ENCODE results near the gene TIGD3. TPM values are rescaled to one million over a fixed set of nuclear protein-coding genes. Genes with fewer than 3 reads are reported as not detected.

The TIGD3 gene
- total RNA-seq, 1 experiment from 2014 or later: 0.11 TPM

DNA sequence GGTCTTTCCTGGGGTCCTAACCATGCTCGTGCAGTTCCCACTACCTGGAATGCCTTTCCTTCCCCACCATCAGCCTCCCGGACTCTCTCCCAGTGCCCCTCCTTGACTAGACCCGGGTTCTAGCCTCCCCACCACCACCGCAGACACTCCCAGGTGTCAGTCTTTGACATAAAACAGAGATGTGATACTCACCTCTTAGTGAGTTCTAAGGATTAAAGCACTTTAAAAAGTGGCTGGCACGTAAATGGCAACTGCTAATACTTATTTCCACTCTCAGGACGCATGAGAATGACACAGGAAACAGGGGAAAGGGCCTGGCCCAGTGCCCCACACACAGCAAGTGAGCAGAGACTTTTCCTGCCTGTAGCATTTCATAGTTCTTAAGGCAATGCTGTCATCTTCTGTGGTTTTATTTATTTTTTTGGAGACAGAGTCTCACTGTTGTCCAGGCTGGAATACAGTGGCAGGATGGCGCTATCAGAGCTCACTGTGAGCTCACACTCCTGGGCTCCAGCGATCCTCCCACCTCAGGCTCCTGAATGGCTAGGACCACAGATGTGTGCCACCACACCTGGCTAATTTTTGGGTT lies 29.8 kb downstream of the TIGD3 start:
- H3K9me3 ChIP-seq (ENCODE audit: low read length): no peaks in the 10 kb centered on the region
- H2AFZ ChIP-seq (ENCODE audit: low read length): no peak overlapping the region
- H3K79me2 ChIP-seq (ENCODE audit: low read length): peaks cover 26% of the 10 kb centered on the region
- no peaks in the 10 kb centered on the region for H3K27me3 ChIP-seq (ENCODE audit: low read length)
- no peak overlapping the region for H3K4me3 ChIP-seq (ENCODE audit: low read length)
- H3K4me2 ChIP-seq (ENCODE audit: low read depth, low read length, poor library complexity, severe bottlenecking): no peak overlapping the region
- no peak overlapping the region for H3K27ac ChIP-seq (ENCODE audit: low read length)
- no peaks in the 10 kb centered on the region for H4K20me1 ChIP-seq (ENCODE audit: insufficient read depth, low read depth, low read length)
- H3K9me2 ChIP-seq (replicated peaks; ENCODE audit: insufficient read depth, low read length): no peaks in the 10 kb centered on the region
- DNase-seq: no peak
- H3K36me3 ChIP-seq (ENCODE audit: insufficient read depth, low read length): 0 out of 2 replicates have a peak, but pooled peaks cover 3% of the 10 kb centered on the region
- H3K4me1 ChIP-seq (ENCODE audit: low read length): peaks cover 55% of the 10 kb centered on the region
- no peak overlapping the region for H3K9ac ChIP-seq (ENCODE audit: low read length)

DNA sequence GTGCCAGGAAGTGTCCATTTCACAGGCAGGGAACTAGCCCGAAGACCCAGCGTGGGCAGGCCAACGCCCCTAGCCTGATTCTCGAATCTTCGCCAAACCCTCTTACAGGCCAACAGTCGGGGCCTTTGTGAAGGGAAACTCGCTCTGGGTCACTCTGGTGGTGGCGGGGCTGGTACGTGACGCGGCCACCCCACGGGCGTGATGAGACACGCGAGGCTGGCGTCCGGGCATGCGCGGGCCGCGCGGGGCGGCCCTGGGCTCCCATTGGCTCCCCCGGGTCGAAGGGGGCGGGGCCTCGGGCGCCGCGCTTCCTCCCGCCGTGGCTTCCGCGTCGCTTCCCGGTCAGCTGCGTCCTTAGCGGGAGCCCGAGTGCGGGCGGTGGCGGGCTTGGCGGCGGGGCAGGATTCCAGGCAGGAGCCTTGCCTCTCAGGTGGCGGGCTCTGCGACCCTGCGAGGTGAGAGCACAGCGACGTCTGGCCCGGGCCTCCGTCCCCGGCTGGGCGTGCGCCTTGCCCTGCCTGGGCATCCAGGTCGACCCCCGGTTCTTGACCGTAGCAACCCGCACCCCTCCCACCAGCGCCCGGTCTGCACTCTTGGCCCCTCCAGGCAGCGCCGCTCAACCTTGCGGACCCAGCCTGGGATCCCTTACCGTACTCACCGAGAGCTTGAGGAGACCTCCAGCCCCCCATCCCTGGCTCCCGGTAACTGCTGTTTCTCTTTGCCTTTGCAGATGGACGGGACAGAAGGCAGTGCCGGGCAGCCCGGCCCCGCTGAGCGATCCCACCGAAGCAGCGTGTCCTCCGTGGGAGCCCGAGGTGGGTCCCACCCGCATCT lies 32.0 kb downstream of the TIGD3 start, which contains the start of gene FRMD8:
Gene FRMD8 (plus strand): TSS at position 331 of the 834 bp plus-strand sequence. CDS start 400 bp downstream, at position 731.
- Histone ChIP-seq H3K36me3 (ENCODE audit: insufficient read depth, low read length) (0 out of 2 replicates have a peak, but pooled peaks cover 3% of the 10 kb centered on the region), H2AFZ (ENCODE audit: low read length) (peak within 1 kb of the TSS; percentile 59; the same call in 1 of the 2 replicates), H3K27ac (ENCODE audit: low read length) (peak within 1 kb of the TSS; percentile 71), H3K79me2 (ENCODE audit: low read length) (peaks cover 30% of the 10 kb centered on the region), H3K9me2 (replicated peaks; ENCODE audit: insufficient read depth, low read length) (no peaks in the 10 kb centered on the region), H3K9me3 (ENCODE audit: low read length) (no peaks in the 10 kb centered on the region), H3K9ac (ENCODE audit: low read length) (peak within 1 kb of the TSS; percentile 97), H3K27me3 (ENCODE audit: low read length) (no peaks in the 10 kb centered on the region), H3K4me2 (ENCODE audit: low read depth, low read length, poor library complexity, severe bottlenecking) (peak within 1 kb of the TSS; percentile 100), H3K4me1 (ENCODE audit: low read length) (peaks cover 46% of the 10 kb centered on the region), H4K20me1 (ENCODE audit: insufficient read depth, low read depth, low read length) (no peaks in the 10 kb centered on the region), H3K4me3 (ENCODE audit: low read length) (peak within 1 kb of the TSS; percentile 98)
- DNase-seq: peak; percentile 92

DNA sequence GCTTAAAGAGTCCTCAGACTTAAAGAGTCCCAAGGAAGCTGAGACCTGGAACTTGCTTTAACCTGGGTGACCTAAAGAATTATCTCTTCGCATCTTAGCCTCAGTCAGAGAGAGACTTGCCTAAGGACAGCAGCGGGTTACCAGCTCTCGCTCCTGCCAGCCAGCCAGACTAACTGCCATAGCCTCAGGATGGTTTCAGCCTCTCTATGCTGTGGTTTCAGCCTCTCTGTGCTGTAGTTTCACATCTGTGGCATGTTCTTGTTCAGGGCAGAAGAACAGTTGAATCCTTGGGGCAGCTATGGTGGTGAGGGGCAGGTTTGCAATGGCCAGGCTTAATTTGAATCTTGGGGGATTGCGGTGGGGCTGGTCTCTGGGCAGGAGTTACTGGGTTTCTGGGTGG lies 34.2 kb downstream of the TIGD3 start:
- Histone ChIP-seq H3K27me3 (ENCODE audit: low read length) (no peaks in the 10 kb centered on the region), H3K36me3 (ENCODE audit: insufficient read depth, low read length) (0 out of 2 replicates have a peak, but pooled peaks cover 3% of the 10 kb centered on the region), H3K9me2 (replicated peaks; ENCODE audit: insufficient read depth, low read length) (no peaks in the 10 kb centered on the region), H3K9ac (ENCODE audit: low read length) (peak overlapping the region; percentile 42), H3K9me3 (ENCODE audit: low read length) (no peaks in the 10 kb centered on the region), H3K4me3 (ENCODE audit: low read length) (no peak overlapping the region), H2AFZ (ENCODE audit: low read length) (no peak overlapping the region), H3K4me1 (ENCODE audit: low read length) (peaks cover 29% of the 10 kb centered on the region), H4K20me1 (ENCODE audit: insufficient read depth, low read depth, low read length) (no peaks in the 10 kb centered on the region), H3K4me2 (ENCODE audit: low read depth, low read length, poor library complexity, severe bottlenecking) (peak overlapping the region; percentile 100), H3K27ac (ENCODE audit: low read length) (no peak overlapping the region), H3K79me2 (ENCODE audit: low read length) (peaks cover 30% of the 10 kb centered on the region)
- DNase-seq: no peak

DNA sequence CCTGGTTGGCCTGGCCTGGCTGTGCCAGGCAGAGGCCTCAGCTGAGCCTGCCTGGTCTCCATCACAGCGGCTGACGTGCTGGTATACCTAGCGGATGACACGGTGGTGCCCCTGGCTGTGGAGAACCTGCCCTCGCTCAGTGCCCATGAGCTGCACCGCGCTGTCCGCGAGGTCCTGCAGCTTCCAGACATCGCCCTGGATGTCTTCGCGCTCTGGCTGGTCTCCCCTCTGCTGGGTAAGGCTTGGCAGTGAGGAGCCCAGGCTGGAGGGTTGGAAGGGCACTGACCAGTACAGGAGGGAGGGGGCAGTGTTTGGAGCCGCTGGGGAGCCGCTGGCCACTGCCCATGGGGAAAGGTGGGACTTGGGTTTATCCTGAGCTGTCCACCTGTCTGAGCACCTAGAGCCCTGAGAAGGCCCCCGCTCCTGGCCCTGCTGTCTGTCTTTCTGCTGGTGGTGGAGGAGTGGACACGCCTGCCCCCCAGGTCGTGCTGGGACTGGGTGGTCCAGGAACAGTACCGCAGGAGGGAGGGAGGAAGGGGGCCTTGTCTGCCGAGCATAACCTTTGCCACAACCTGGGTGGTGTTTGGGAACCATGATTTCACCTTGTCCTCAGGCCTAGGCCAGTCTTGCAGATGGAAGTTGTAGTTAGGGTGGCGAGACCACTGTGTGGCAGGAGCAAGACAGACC lies 34.9 kb downstream of the TIGD3 start:
- H3K27me3 ChIP-seq (ENCODE audit: low read length): no peaks in the 10 kb centered on the region
- no peaks in the 10 kb centered on the region for H3K9me3 ChIP-seq (ENCODE audit: low read length)
- DNase-seq: no peak
- peak overlapping the region; percentile 100 for H3K4me2 ChIP-seq (ENCODE audit: low read depth, low read length, poor library complexity, severe bottlenecking)
- H4K20me1 ChIP-seq (ENCODE audit: insufficient read depth, low read depth, low read length): no peaks in the 10 kb centered on the region
- H3K4me3 ChIP-seq (ENCODE audit: low read length): no peak overlapping the region
- no peak overlapping the region for H2AFZ ChIP-seq (ENCODE audit: low read length)
- no peak overlapping the region for H3K9ac ChIP-seq (ENCODE audit: low read length)
- H3K79me2 ChIP-seq (ENCODE audit: low read length): peaks cover 30% of the 10 kb centered on the region
- H3K9me2 ChIP-seq (replicated peaks; ENCODE audit: insufficient read depth, low read length): no peaks in the 10 kb centered on the region
- no peak overlapping the region for H3K27ac ChIP-seq (ENCODE audit: low read length)
- peaks cover 29% of the 10 kb centered on the region for H3K4me1 ChIP-seq (ENCODE audit: low read length)
- 0 out of 2 replicates have a peak, but pooled peaks cover 3% of the 10 kb centered on the region for H3K36me3 ChIP-seq (ENCODE audit: insufficient read depth, low read length)

DNA sequence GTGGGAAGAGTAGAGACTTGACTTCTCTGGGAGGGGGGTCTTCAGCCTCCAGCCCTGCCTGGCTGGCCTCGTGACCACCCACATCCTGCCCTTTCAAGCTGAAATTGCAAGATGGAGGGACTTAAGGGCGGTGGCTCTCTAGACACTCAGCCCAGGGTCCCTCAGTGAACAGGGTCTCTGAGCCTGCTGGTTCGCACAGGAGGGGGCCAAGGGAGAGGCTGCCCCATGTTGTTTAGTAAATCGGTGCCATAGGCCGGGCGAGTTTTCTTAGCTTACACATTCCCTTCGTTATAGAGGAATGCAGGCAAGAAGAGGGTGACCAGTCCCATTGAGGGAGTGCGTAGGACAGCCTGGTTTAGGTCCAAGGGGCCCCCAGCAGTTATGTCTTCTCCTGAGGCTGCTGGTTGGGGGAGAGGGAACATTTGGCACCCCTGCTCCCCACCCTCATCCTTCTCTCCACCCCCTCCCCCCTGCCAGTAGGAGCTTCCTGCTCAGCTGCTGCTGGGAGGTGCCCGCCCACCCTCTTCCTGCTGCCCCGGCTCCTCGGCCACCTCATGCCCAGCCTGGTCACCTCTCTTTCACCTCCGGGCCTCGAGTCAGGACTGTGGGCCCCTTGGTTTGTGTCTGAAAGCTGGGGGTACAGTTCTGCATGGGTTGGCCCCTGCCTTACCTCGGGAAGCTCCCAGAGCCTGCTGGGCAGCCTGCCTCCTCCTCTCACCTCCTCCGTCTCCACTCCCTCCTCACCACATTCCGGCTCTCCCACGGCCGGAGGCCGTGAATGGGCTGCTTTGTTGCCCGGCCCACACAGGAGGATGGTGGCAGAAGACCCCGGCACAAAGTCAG lies 35.8 kb downstream of the TIGD3 start:
- Histone ChIP-seq H3K9ac (ENCODE audit: low read length) (no peak overlapping the region), H3K27ac (ENCODE audit: low read length) (no peak overlapping the region), H4K20me1 (ENCODE audit: insufficient read depth, low read depth, low read length) (no peaks in the 10 kb centered on the region), H2AFZ (ENCODE audit: low read length) (no peak overlapping the region), H3K9me3 (ENCODE audit: low read length) (no peaks in the 10 kb centered on the region), H3K4me3 (ENCODE audit: low read length) (no peak overlapping the region), H3K4me2 (ENCODE audit: low read depth, low read length, poor library complexity, severe bottlenecking) (no peak overlapping the region), H3K27me3 (ENCODE audit: low read length) (no peaks in the 10 kb centered on the region), H3K79me2 (ENCODE audit: low read length) (peaks cover 30% of the 10 kb centered on the region), H3K36me3 (ENCODE audit: insufficient read depth, low read length) (0 out of 2 replicates have a peak, but pooled peaks cover 3% of the 10 kb centered on the region), H3K4me1 (ENCODE audit: low read length) (peaks cover 29% of the 10 kb centered on the region), H3K9me2 (replicated peaks; ENCODE audit: insufficient read depth, low read length) (no peaks in the 10 kb centered on the region)
- no peak for DNase-seq

DNA sequence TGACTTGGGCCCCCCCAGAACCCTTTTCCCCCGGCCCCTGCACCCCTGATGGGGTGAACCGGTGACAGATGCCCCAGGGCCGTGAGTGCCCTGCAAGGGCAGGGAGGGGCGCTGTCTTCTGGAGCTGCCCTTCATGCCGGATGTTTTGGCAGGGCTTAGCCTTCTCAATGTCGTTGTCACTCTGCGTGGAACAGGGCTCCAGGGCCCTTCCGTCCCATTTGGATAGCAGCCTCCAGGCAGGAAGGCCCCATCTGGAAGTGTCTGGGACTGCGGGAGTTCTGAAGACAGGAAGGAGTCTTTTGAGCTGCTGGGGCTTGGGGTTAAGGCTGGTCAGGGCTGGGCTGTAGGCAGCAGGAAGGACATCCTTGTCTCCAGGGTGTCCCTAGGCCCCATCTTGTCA lies 36.4 kb downstream of the TIGD3 start:
- Histone ChIP-seq H3K27me3 (ENCODE audit: low read length) (no peaks in the 10 kb centered on the region), H2AFZ (ENCODE audit: low read length) (no peak overlapping the region), H3K27ac (ENCODE audit: low read length) (no peak overlapping the region), H3K9me3 (ENCODE audit: low read length) (no peaks in the 10 kb centered on the region), H4K20me1 (ENCODE audit: insufficient read depth, low read depth, low read length) (no peaks in the 10 kb centered on the region), H3K79me2 (ENCODE audit: low read length) (peaks cover 30% of the 10 kb centered on the region), H3K4me2 (ENCODE audit: low read depth, low read length, poor library complexity, severe bottlenecking) (no peak overlapping the region), H3K9ac (ENCODE audit: low read length) (no peak overlapping the region), H3K4me1 (ENCODE audit: low read length) (peaks cover 27% of the 10 kb centered on the region), H3K4me3 (ENCODE audit: low read length) (no peak overlapping the region), H3K9me2 (replicated peaks; ENCODE audit: insufficient read depth, low read length) (no peaks in the 10 kb centered on the region), H3K36me3 (ENCODE audit: insufficient read depth, low read length) (0 out of 2 replicates have a peak, but pooled peaks cover 3% of the 10 kb centered on the region)
- DNase-seq: no peak

DNA sequence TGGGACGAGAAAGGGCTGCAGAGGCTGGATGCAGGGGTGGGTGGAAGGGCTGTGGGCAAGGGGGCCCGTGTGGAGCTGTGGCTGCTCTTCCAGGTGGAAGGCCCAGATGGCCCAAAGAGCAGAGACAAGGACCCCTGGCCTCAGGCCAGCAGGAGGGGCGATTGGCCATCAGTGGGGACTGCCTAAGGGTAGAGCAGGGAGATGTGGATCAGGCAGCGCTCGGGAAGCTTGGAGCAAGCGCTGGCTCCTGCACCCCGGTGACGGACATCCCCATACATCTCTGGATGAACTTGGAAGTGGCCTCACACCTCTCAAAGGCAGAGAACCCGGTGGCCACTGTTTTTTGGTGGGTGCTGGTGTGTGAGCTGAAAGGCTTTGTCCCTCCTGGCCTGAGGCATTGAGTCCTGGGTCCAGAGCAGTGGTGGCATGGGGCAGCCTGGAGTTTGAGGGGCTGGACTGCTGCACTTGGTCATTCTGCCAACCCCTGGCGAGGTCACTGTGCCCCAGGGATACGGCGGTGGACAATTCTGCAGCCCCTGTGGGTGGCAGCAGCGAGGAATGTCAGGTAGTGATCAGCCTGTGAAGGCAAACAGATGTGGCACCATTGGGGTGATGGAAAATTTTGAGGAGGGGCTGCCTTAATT lies 37.8 kb downstream of the TIGD3 start:
- H3K36me3 ChIP-seq (ENCODE audit: insufficient read depth, low read length): 0 out of 2 replicates have a peak, but pooled peaks cover 3% of the 10 kb centered on the region
- DNase-seq: no peak
- no peaks in the 10 kb centered on the region for H3K9me2 ChIP-seq (replicated peaks; ENCODE audit: insufficient read depth, low read length)
- H3K79me2 ChIP-seq (ENCODE audit: low read length): peaks cover 22% of the 10 kb centered on the region
- H3K4me2 ChIP-seq (ENCODE audit: low read depth, low read length, poor library complexity, severe bottlenecking): no peak overlapping the region
- H3K9ac ChIP-seq (ENCODE audit: low read length): no peak overlapping the region
- H2AFZ ChIP-seq (ENCODE audit: low read length): no peak overlapping the region
- H3K9me3 ChIP-seq (ENCODE audit: low read length): no peaks in the 10 kb centered on the region
- H4K20me1 ChIP-seq (ENCODE audit: insufficient read depth, low read depth, low read length): no peaks in the 10 kb centered on the region
- H3K27me3 ChIP-seq (ENCODE audit: low read length): no peaks in the 10 kb centered on the region
- H3K27ac ChIP-seq (ENCODE audit: low read length): no peak overlapping the region
- H3K4me3 ChIP-seq (ENCODE audit: low read length): no peak overlapping the region
- H3K4me1 ChIP-seq (ENCODE audit: low read length): peaks cover 18% of the 10 kb centered on the region

Data from Karpas-422 (cell line).